Gastroesophageal sphincter (tissue), 4 donors: ENCODE data around the gene PPARA. TPM values are rescaled to one million over a fixed set of nuclear protein-coding genes. Genes with fewer than 3 reads are reported as not detected.

ENCODE experiments used
- ATAC-seq: fragments of 150-250 bp; one replicate; pipeline ENCODE4 v1.9.1; 2016; ENCODE audit warnings: mild to moderate bottlenecking, moderate library complexity
- H3K27ac ChIP-seq, 4 donors: fragments of 200-600 bp; sonication (generic) in 3 of 4; 1 replicate in 3 of 4; 2 replicates in 1 of 4; pipeline ENCODE4 v1.5.1; 2016 to 2019
- H3K27me3 ChIP-seq: fragments of 200-600 bp; sonication (generic); one replicate; pipeline ENCODE4 v1.5.1; 2019
- H3K36me3 ChIP-seq, 2 donors: fragments of 200-600 bp; sonication (generic); one replicate each; pipeline ENCODE4 v1.5.1; 2019; ENCODE audit warnings: control low read depth in 1 of 2
- H3K4me1 ChIP-seq, 3 donors: fragments of 200-600 bp; sonication (generic); 1 replicate in 2 of 3; 2 replicates in 1 of 3; pipeline ENCODE4 v1.5.1; 2016 to 2019; ENCODE audit warnings: control low read depth in 2 of 3
- H3K4me3 ChIP-seq, 2 donors: fragments of 200-600 bp; sonication (generic); one replicate each; pipeline ENCODE4 v1.5.1; 2019; ENCODE audit warnings: mild to moderate bottlenecking in 1 of 2, moderate library complexity in 1 of 2
- H3K9me3 ChIP-seq, 3 donors: fragments of 200-600 bp; sonication (generic); one replicate each; pipeline ENCODE4 v1.5.1; 2017 to 2019; ENCODE audit warnings: control low read depth in 2 of 3
- CTCF ChIP-seq, 4 experiments: fragments of 200-600 bp in 2 of 4; fragments of 450-650 bp in 2 of 4; sonication (generic) in 1 of 4; IDR thresholded peaks; one replicate each; pipeline ENCODE4 v1.5.1; 2017 to 2019; ENCODE audit warnings: antibody characterized with exemption in 4 of 4, mild to moderate bottlenecking in 2 of 4, moderate library complexity in 2 of 4
- EP300 ChIP-seq: sonication (generic); formaldehyde crosslinking; IDR thresholded peaks from one replicate; pipeline ENCODE4 v1.6.1; 2017; ENCODE audit warnings: antibody characterized with exemption, mild to moderate bottlenecking
- POLR2A ChIP-seq, 2 donors: fragments of 450-650 bp; IDR thresholded peaks; one replicate each; pipeline ENCODE4 v1.6.1; 2017; ENCODE audit warnings: antibody characterized with exemption in 2 of 2, mild to moderate bottlenecking in 2 of 2, moderate library complexity in 1 of 2
- POLR2AphosphoS5 ChIP-seq: sonication (generic); formaldehyde crosslinking; IDR thresholded peaks from one replicate; pipeline ENCODE4 v1.6.1; 2017; ENCODE audit warnings: antibody characterized with exemption
- WGBS, 2 donors: methylation state at CpG; one replicate each; pipeline ENCODE4 v1.1.5; 2018; ENCODE audit warnings: low coverage in 1 of 2; 5-methylcytosine and 5-hydroxymethylcytosine counted together
- total RNA-seq, 4 donors: library from RNA; depleted of rRNA; stranded (reverse); fragments of >200 nt; gene quantifications; one replicate each; pipeline ENCODE4 v1.1.0, GENCODE V29; 2016

The PPARA gene
- total RNA-seq, 4 donors from 2014 or later, result 19.5 to 28.5 (median 26.9) TPM

DNA sequence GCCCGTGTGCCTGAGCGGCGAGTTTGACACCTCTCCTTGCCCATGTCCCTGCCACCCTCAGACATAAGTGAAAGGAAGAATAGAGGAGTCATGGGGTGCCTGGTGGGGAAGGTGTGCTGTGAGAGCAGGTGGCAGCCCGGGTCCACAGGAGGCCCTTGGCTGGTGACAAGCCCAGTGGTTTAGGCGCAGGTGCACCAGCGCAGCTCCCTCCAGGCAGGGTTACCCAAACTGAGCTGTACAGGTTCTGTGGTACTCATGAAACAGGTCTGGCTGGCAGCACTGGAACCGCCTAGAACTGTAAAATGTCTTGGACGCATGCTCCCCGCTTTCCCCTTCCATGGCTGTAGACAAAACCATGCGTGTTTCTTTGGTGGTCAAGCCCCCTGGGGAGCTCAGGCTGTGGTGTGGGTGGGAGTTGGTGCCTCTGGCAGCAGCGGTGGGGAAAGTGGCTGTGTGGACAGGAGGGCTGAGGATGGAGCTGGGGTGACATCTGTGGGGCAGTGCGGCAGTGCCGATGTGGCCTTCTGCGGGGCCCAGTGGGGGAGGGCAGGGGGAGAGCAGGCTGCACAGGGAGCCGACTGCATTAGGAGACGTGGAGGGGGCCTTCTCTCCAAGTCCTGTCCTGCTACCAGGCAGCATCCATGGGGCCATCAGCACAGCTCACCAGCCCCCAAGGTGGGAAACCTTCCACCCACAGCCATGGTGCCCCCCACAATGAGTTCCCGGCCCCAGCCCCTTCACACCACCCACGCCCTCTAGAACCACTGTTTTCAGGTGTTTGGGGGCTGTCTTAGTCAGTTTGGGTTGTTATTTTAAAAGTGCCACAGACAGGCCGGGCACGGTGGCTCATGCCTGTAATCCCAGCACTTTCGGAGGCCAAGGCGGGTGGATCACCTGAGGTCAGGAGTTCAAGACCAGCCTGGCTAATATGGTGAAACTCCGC lies 140.8 kb downstream of the PPARA start:
- Histone ChIP-seq H3K4me1 (peaks cover 0 to 9% (median 8%) of the 10 kb centered on the region in 3 donors), H3K9me3 (peaks cover 0 to 11% (median 0%) of the 10 kb centered on the region in 3 donors), H3K36me3 (peaks cover 0 to 81% of the 10 kb centered on the region in 2 donors), H3K27ac (no peak overlapping the region), H3K27me3 (no peaks in the 10 kb centered on the region), H3K4me3 (no peak overlapping the region)
- WGBS, 2 donors, result 96% methylated on average over 4 of the region's 23 CpGs; no CpG with 5 or more reads in 1 of the 2 donors
- TF ChIP-seq POLR2A (IDR thresholded peaks at IDR 0.05) (no peak), EP300 (no peak), POLR2AphosphoS5 (no peak), CTCF (IDR thresholded peaks at IDR 0.05) (no peak)
- no peak for ATAC-seq

- TF ChIP-seq EP300, result no peak
- TF ChIP-seq POLR2A (IDR thresholded peaks at IDR 0.05), result no peak
- no peak for TF ChIP-seq CTCF (IDR thresholded peaks at IDR 0.05)
- no peak for TF ChIP-seq POLR2AphosphoS5
- ATAC-seq, result no peak
- WGBS, 2 donors, result 87 to 95% methylated on average over 2 to 3 of the region's 3 CpGs
- Histone ChIP-seq H3K27me3 (no peaks in the 10 kb centered on the region), H3K9me3 (peaks cover 0 to 11% (median 0%) of the 10 kb centered on the region in 3 donors), H3K27ac (no peak overlapping the region), H3K36me3 (peaks cover 0 to 70% of the 10 kb centered on the region in 2 donors), H3K4me3 (no peak overlapping the region), H3K4me1 (peaks cover 0 to 17% (median 13%) of the 10 kb centered on the region in 3 donors)
These were observed 141.8 kb downstream of the PPARA start for GRCh38 chr22:46292173-46292572.

- TF ChIP-seq EP300 (no peak), POLR2AphosphoS5 (no peak), POLR2A (IDR thresholded peaks at IDR 0.05) (no peak), CTCF (IDR thresholded peaks at IDR 0.05) (no peak)
- Histone ChIP-seq H3K4me3 (no peak overlapping the region), H3K27ac (peak overlapping the region in 2 of 4 donors; percentile 24 to 39), H3K9me3 (peaks cover 0 to 11% (median 0%) of the 10 kb centered on the region in 3 donors), H3K4me1 (peaks cover 0 to 23% (median 15%) of the 10 kb centered on the region in 3 donors), H3K27me3 (no peaks in the 10 kb centered on the region), H3K36me3 (peaks cover 0 to 64% of the 10 kb centered on the region in 2 donors)
- WGBS, 2 donors, result 95% methylated on average over 4 of the region's 14 CpGs; no CpG with 5 or more reads in 1 of the 2 donors
- ATAC-seq, result no peak
These were observed 142.4 kb downstream of the PPARA start for GRCh38 chr22:46292732-46293131.

Other genes with a start within 250 kb of the PPARA start
- 1 to 10 TPM in 1 of 4 donors, not detected in 3; 1.2 TPM for gene WNT7B, start 173.4 kb upstream of the PPARA start, total RNA-seq
- gene CDPF1, start 99.8 kb downstream of the PPARA start, total RNA-seq, result 10 to 100 TPM; 14.9 to 27.1 (median 18.7) TPM
- under 1 TPM in 3 of 4 donors, not detected in 1; under 0.01 to 0.23 (median 0.10) TPM for gene PKDREJ, start 112.8 kb downstream of the PPARA start, total RNA-seq
- gene TTC38, start 117.5 kb downstream of the PPARA start, total RNA-seq, result 10 to 100 TPM; 21.8 to 61.8 (median 33.3) TPM
- gene GTSE1, start 146.3 kb downstream of the PPARA start, total RNA-seq, result under 1 TPM in 3 of 4 donors, not detected in 1; 0.13 to 0.20 (median 0.19) TPM
- 10 to 100 TPM in 3 of 4 donors, 1 to 10 TPM in 1; 9.9 to 33.8 (median 24.6) TPM for gene TRMU, start 185.2 kb downstream of the PPARA start, total RNA-seq